ENCODE data around the gene ZNF770. TPM values are rescaled to one million over a fixed set of nuclear protein-coding genes. Genes with fewer than 3 reads are reported as not detected.
"Not testable (repeated sequence)": the region's sequence is repeated elsewhere in the genome, so short reads cannot be mapped to it uniquely, and the experiment has no call there.

Gene ZNF770
- total RNA-seq, 2 donors from 2014 or later = 44.6 to 59.4 TPM

DNA sequence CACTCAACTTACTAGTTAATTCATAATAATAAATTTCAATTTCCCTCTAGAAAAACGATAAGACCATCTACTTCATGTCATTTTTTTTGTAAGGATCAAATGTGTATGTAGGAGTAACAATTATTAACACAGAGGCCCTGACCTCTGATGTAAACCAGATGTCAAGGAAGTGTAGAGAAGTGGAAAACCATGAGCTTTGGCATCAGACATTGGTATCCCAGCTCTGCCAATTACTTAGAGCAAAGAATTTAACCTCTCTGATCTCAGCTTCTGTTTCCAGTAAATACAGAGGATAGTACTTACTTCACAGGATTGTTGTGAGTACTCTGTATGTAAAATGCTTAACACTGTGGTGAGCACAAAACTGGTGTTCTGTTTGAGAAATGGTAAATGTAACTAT is 36.1 kb downstream of the ZNF770 start:
- Mint-ChIP-seq H3K4me3 (no peak overlapping the region), H3K9me3 (no peaks in the 10 kb centered on the region), H3K27me3 (no peaks in the 10 kb centered on the region), H3K36me3 (ENCODE audit: low read depth) (peaks cover 77% of the 10 kb centered on the region), H3K4me1 (no peaks in the 10 kb centered on the region), H3K27ac (peak overlapping the region; percentile 20)
- no peak for ATAC-seq (replicated peaks)

DNA sequence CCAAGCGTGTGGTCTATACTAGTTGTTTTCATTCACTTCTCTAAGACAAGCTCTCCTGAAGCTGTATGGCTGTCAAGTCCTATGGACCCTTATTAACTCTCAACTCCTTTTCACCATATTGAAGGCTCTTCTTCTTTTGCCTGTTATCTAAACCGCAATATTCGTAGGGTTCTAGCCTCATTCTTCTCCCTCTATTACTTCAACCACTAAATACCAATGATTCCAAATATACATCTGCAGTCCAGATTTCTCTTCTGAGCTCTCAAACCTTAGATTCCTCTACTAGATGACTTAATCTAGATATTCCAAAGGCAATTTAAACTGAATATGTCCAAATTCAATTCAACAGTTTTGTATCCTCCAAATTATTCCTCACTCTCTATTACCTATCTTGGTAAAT is 43.2 kb downstream of the ZNF770 start:
- Mint-ChIP-seq H3K27me3 (no peaks in the 10 kb centered on the region), H3K36me3 (ENCODE audit: low read depth) (peaks cover 79% of the 10 kb centered on the region), H3K4me3 (no peak overlapping the region), H3K4me1 (no peaks in the 10 kb centered on the region), H3K27ac (peak overlapping the region; percentile 0), H3K9me3 (no peaks in the 10 kb centered on the region)
- no peak for ATAC-seq (replicated peaks)

DNA sequence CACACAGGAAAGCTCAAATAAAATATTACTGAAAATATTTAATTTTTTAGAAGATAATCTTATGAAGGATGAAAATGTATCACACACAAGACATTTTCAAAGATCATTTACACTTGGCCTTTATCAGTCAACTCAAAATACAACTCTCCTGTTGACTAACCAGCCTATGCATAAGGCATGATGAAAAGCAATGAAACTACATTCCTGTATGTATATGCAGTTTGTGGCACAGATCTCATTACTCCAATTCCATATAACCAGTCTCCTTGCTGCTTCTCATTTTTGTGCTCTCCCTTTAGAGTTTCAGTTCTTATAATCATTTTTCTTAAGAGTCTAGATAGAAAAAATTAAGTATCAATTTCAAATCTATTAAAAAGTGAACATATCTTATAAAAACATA is 44.4 kb downstream of the ZNF770 start:
- ATAC-seq (replicated peaks) = no peak
- no peak overlapping the region for H3K4me3 Mint-ChIP-seq
- H3K36me3 Mint-ChIP-seq (ENCODE audit: low read depth) = peaks cover 89% of the 10 kb centered on the region
- no peak overlapping the region for H3K27ac Mint-ChIP-seq
- H3K27me3 Mint-ChIP-seq = no peaks in the 10 kb centered on the region
- H3K9me3 Mint-ChIP-seq = no peaks in the 10 kb centered on the region
- H3K4me1 Mint-ChIP-seq = no peaks in the 10 kb centered on the region

DNA sequence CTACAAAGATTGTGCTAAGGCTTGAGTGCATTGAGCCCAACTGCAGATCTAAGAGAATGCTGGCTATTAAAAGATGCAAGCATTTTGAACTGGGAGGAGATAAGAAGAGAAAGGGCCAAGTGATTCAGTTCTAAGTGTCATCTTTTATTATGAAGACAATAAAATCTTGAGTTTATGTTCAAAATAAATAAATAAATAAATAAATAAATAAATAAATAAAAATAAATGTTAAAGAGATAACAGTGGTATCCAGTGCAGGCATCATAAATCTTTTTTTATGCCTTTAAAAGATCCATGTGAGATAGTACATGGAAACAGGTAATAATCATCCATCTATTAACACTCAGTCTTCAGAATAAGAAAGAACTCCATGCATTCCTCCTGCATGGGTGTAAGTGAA is 44.8 kb downstream of the ZNF770 start:
- H3K36me3 Mint-ChIP-seq (ENCODE audit: low read depth) = peaks cover 89% of the 10 kb centered on the region
- ATAC-seq (replicated peaks); H3K4me3 Mint-ChIP-seq; H3K9me3 Mint-ChIP-seq; H3K4me1 Mint-ChIP-seq; H3K27ac Mint-ChIP-seq; H3K27me3 Mint-ChIP-seq: not testable (repeated sequence)

DNA sequence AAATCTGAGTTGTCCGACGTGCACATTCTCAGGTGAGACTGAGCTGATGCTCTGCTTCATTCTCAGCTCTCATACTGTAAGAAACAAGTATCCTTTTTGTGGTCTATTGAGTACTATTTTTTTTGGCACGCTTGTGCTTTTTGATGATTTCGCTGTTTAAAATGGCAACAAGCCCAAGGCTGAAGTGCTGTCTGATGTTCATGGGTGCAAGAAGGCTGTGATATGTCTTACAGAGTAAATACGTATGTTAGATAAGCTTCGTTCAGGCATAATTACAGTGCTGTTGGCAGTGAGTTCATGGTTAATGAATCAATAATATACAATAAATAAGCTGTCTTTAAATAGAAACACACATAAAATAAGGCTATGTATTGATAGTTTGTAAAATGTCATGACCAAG is 45.7 kb downstream of the ZNF770 start:
- Mint-ChIP-seq H3K27me3 (no peaks in the 10 kb centered on the region), H3K36me3 (ENCODE audit: low read depth) (peaks cover 89% of the 10 kb centered on the region), H3K4me3 (no peak overlapping the region), H3K27ac (no peak overlapping the region), H3K9me3 (no peaks in the 10 kb centered on the region), H3K4me1 (no peaks in the 10 kb centered on the region)
- ATAC-seq (replicated peaks) = no peak

DNA sequence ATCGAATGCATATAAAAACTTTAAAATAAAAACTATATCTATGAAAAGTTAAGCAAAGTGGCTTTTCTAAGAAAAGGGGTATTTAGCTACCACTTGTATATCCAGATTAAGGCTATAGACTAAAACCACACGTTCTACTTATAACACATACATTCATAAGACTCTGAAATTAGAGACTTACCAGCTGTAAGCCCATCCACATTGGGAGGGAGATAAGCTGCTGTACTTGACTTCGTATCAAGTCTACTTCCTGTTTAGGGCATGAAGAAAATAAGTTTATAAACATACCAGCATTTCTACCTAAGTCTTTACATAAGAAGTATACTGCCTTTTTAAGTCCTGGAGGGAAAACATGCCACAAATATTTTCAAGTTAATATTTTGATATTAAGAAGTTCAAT is 46.3 kb downstream of the ZNF770 start:
- Mint-ChIP-seq H3K36me3 (ENCODE audit: low read depth) (peaks cover 93% of the 10 kb centered on the region), H3K4me3 (no peak overlapping the region), H3K27me3 (no peaks in the 10 kb centered on the region), H3K4me1 (no peaks in the 10 kb centered on the region), H3K27ac (no peak overlapping the region), H3K9me3 (no peaks in the 10 kb centered on the region)
- ATAC-seq (replicated peaks) = no peak

DNA sequence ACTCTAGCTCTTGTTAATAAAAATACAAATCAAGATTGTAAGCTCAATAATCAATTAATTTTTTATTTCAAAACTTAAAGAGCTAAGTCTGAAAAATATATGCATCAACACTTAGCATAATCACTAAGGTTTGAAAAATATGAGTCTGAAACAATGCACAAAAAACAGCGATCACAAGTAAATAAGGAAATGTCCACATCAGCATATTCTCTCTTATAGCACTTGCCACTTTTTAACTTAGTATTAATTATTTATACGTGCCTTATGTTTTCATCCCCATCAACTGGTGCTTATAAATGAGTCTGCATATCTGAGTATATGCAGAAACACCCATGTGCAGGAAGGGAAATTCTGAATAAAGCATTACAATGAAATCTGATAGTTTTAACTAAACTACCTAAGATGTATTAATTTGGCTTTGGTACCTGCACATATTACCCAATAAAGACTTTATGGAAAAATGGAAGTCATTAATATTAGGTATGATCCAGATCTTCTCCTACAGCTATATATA is 46.8 kb downstream of the ZNF770 start:
- peaks cover 99% of the 10 kb centered on the region for H3K36me3 Mint-ChIP-seq (ENCODE audit: low read depth)
- H3K27ac Mint-ChIP-seq = no peak overlapping the region
- H3K27me3 Mint-ChIP-seq = no peaks in the 10 kb centered on the region
- H3K4me1 Mint-ChIP-seq = no peaks in the 10 kb centered on the region
- H3K4me3 Mint-ChIP-seq = no peak overlapping the region
- H3K9me3 Mint-ChIP-seq = no peaks in the 10 kb centered on the region
- ATAC-seq (replicated peaks) = no peak

DNA sequence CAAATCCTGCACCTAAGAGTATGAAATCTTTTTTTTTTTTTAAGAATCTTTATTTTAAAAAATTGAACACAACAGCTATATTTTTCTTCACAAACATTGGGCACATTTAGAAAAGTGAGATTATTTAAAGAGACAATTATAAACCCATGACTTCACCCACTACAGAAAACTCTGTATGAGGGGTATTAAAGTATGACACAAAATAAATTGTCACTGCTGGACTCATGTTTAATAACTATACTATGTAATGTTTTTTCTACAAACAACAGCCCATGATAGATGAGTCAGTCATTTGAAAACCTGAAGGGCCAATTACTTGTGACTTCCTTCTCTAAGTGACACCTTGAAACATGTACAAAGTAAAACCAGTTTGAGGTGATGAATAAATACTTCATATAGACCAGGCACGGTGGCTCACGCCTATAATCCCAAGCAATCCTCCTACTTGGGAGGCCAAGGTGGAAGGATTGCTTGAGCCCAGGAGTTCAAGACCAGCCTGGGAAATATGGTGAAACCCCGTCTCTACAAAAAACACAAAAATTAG is 54.6 kb downstream of the ZNF770 start:
- peaks cover 100% of the 10 kb centered on the region for H3K36me3 Mint-ChIP-seq (ENCODE audit: low read depth)
- no peak for ATAC-seq (replicated peaks)
- no peaks in the 10 kb centered on the region for H3K9me3 Mint-ChIP-seq
- no peak overlapping the region for H3K4me3 Mint-ChIP-seq
- no peak overlapping the region for H3K27ac Mint-ChIP-seq
- no peaks in the 10 kb centered on the region for H3K27me3 Mint-ChIP-seq
- H3K4me1 Mint-ChIP-seq = no peaks in the 10 kb centered on the region

DNA sequence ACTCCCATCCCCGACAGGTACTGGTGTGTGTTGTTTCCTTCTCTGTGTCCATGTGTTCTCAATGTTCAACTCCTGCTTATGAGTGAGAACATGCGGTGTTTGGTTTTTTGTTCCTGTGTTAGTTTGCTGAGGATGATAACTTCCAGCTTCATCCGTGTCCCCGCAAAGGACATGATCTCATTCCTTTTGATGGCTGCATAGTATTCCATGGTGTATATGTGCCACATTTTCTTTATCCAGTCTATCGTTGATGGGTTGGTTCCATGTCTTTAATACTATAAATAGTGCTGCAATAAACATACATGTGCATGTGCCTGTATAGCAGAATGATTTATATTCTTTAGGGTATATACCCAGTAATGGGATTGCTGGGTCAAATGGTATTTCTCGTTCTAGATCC is 59.7 kb downstream of the ZNF770 start:
- not testable (repeated sequence) for H3K27me3 Mint-ChIP-seq; ATAC-seq (replicated peaks); H3K9me3 Mint-ChIP-seq; H3K27ac Mint-ChIP-seq; H3K4me1 Mint-ChIP-seq; H3K4me3 Mint-ChIP-seq
- H3K36me3 Mint-ChIP-seq (ENCODE audit: low read depth) = peaks cover 93% of the 10 kb centered on the region

Other genes starting within 250 kb of the ZNF770 start
- not detected for gene GJD2, start 233.3 kb downstream of the ZNF770 start, total RNA-seq
- not detected for gene ACTC1, start 192.7 kb downstream of the ZNF770 start, total RNA-seq
- gene AQR, start 18.5 kb downstream of the ZNF770 start, total RNA-seq = 10 to 100 TPM; 37.6 to 39.4 TPM
- not detected for gene NANOGP8, start 97.0 kb upstream of the ZNF770 start, total RNA-seq